Measurements from ENCODE around the gene TWIST2.

The TWIST2 gene

DNA sequence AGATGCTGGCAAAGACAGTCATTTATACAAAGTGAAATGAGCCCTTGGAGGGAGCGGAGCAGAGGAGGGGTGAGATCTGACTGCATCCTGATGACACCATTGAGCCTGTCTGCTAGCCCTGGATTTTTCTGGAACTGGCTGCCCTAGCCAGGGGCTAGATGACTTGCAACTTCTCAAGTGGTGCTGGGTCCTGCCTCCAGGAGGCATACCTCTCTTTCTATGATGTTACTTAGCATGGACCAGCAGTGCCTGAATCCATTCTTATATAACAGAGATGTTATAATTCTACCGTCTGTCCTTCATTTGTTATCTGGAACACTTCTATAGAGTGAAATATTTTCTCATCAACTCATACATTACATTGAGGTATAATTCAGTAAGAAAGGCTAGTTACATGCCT is 8.5 kb upstream of the TWIST2 start:
- no peak for FAIRE-seq

DNA sequence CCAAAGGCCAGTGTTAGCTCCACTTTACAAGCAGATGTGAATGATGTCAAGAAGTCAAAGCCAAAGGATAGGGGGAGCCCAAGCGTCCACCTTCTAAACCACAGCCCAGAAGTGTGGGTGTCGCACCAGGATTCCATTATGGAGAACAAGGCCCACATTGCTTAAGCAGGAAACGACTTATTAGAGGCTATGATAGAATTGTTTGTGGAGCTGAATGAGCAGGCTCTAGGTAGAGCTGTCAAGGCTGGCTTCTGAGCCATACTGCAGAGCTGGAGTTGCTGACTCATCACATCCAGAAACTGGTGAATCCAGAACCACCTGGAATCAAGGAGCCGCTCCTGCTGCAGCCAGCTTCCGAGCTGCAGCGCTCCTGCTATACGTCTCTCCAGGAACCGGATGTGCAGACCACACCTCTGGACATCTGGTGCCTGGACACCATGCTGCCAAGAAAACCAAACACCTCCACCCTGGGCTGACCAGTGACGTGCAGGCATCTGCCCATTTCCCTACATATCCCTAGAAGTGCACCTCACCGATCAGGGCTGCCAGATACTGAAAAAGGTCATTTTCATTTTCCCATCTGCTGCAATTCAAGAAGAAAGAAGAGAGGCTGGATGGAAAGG is 6.2 kb upstream of the TWIST2 start:
- FAIRE-seq, result no peak

DNA sequence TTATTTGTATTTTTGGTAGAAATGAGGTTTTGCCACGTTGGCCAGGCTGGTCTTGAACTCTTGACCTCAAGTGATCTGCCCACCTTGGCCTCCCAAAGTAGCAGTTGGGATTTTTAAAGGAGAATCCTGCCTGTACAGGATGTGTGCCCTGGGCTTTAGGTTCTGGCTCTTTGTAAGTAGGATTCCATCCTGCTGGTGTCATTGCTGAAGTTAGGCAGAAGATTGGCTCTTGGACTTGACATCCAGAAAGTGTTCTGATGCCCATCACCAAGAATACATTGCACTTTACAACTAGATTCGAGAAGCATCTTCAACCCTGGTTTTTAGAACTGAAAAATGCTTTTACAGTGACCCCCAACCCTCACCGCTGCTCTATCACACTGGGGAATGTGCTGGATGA is 4.4 kb upstream of the TWIST2 start:
- no peak for FAIRE-seq

DNA sequence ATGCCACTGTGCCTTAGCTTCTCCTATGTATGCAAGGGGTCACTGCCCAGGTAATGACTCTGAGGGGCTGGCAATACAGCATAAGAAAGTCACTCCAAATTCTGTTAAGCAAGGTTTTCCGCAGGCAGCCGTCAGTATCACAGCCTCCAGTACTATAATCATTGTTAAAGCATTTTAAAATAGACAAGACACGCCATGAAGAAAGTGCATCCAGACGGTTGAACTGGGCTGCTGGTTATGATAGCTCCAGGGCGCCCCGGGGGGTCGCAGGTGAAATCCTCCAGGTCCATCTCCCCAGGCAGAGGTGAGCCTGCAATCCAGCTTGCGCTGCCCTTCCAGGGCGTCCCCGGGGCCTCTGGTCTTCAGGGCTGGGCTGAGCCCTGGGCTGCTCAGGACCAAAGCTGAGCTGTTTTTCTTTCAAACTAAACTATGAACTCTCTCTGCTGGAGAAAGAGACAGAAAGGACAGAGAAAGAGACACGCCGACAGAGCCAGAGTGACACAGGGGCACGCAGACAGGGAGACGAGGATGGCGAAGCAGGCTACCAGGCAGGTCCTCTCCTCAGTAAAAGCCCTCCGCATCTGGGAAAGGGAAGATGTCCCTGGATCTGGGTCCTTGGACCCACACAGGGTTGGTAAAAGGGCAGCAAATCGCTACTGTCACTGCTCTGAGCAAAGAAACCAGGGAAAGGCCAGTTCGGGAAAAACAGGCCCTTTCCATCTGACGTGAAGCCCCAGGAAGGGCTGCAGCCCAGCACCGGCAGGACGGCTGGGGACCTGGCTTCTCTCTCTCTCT is 2.1 kb upstream of the TWIST2 start:
- FAIRE-seq, result no peak

DNA sequence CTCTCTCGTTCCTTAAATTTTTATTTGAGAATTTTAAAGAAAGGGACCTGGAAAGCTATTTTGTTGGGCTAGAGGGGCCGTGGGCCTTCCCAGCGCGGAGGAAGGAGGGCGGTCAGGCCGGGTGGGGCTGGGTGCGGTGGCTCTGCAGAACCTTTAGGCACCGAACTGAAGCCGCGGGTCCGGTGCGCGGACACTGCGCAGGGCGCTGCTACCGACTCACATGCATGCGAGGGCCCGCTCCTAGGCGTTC is 1.6 kb upstream of the TWIST2 start:
- FAIRE-seq, result no peak

DNA sequence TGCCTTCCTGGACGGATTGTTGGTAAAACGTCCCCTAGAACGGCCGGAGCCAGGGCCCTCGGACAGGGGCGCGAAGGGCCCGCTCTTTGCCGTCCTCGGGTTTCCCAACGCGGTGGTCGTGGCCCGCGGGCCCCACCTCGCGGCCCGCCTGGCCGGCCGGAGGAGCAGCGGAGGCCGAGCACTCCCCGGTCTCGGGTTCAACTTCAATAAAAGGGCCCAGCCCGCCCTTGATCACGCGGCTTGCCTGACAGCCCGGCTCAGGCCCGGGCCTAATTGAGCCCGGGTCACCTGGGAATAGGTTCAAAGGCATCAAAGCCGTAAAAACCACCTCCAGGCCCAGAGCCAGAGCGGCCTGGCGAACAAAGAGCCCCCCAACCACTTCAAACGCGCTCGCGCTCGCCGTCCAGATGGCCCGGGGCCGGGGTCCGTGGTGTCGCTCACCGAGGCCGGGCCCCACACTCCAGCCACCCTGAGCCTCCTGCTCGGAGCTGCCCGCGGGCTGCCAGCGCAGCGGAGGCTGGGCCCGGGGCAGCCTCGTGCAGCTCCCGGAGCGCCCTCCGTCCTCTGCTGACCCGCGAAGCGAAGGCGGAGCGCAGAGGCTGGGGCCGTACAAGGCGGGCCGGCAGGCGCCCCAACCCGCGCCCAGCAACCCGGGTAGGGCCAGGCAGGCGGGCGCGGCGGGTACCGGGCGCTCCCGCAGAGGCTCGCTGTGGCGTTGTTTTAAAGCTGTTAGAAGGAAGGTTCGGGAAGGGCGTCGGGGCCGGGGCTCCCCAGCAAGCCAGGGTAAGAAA is 1.1 kb upstream of the TWIST2 start:
- FAIRE-seq, result no peak

DNA sequence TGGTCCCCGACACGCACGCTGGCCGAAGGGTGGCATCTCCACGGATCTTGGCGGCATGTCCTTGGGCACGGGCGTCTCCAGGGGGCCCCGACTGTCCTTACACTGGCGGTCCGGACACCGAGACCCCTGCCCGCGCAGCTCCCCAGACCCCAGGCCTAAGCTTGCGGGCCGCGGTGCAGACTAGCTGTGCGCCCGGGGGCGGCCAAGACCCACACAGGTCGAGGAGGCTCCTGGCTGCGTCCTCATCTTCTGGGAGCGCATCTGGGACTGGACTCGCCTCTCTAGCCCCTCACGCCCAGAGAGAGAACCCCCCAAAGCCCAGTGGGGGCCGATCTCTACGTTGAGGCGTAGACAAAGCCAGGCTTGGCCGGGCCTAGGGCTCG is 475 bp upstream of the TWIST2 start:
- no peak for FAIRE-seq

DNA sequence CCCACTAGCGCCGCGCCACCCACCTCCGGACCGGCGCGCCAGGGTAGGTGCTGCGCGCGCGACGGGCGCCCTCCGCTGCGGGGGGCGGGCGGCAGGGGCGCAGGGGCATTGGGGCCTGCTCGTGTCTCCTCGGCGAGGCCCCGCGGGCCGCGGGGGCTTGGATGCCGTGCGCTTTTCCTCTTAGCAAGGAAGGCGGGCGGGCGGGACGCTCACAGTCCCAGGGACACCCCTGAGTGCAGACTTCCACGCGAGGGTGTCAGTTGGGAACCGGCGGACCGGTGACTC is 748 bp downstream of the TWIST2 start:
- no peak for FAIRE-seq

DNA sequence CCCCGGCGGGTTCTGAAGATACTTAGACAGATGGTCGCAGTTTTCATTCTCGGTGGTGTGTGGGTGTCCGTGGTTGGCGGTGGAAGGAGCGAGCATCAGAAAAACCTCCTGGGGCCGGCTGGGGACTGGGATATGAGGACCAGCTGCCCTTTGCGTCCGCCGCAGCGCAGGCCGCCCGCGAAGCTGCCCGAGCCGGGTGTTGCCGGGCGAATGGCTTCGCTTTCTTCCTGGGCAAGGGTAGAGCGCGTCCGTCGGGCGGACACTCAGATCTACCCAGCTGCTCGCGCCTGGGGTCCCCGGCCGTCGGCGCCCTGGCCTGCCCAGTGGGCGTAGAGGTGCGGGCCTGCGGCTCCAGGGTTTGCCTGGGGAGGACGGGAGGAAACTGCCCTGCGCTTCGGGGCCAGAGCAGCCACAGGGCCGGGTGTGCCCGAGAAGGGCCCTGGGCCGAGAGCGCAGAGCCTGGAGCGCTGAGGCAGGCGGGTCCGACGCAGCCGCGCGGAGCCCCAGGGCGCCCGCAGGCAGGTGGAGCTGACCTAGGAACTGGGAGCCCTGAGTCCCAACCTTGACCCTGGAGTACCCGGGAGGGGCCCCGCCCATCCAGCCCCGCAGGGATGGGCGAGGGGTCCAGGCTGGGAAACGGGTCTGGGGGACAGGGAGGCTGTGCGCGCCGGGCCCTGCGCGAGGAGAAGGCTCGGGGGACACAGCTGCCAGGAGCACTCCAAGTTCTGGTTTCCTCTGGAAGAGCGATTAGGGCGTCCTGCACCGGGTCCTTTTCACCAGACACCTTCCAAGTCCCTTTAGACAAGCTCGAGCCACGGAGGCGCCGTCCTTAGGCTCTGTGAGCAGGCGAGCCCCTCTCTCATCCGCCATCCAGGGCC is 1.3 kb downstream of the TWIST2 start:
- no peak for FAIRE-seq

DNA sequence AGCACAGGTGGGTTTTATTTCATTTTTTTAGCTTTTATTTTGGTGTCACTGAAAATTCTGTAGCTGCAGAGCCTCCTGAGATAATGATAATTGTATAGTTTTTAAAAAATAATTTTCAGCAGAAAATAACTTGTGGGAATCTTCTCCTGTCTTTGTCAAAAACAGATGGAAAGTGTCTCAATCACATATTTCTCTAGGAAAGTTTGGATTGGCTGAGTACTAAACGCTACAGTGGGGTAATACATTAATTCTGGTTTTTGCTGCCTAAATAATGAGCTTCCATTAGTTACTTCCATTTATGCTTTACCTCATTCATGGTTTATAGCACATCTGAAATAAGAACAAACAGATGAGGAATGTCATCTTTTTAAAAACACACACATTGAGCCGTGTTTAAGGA is 2.2 kb downstream of the TWIST2 start:
- no peak for FAIRE-seq

DNA sequence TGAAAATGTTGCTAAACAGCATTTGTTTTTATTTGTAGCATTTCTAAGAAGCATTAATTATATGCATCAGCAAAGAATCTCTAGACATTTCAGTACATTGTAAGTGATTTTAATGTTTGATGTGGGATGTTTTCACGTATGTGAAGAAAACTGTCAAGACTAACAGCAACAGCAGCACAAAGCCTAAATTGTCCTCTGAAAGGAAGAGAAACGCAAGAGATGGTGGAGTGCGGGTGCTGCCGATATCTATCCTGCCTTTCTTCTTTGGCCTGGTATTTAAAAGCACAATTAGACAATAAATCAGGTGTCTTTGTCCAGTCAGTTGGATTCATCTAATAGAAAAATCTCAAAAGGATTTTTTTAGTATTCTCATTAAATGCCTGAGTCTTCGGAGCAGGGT is 3.1 kb downstream of the TWIST2 start:
- no peak for FAIRE-seq

DNA sequence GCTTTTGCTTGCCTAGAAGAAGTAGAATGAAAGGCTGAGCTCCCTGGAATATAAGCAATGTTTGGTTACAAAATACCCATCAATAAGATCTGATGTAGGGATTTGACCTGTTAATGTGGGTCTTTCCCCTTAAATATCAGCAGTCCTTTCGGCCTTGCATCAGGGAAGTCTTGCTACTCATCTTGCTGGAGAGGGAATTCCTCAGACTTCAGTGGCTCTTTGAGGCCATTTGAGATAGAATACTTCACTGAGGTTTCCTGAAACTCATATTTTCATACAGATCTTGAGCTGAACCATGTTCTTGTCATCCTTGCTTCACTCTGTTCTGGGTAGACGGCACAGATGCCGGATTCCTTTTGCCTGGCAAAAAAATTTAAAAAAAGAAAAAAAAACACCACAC is 3.9 kb downstream of the TWIST2 start:
- FAIRE-seq, result no peak

DNA sequence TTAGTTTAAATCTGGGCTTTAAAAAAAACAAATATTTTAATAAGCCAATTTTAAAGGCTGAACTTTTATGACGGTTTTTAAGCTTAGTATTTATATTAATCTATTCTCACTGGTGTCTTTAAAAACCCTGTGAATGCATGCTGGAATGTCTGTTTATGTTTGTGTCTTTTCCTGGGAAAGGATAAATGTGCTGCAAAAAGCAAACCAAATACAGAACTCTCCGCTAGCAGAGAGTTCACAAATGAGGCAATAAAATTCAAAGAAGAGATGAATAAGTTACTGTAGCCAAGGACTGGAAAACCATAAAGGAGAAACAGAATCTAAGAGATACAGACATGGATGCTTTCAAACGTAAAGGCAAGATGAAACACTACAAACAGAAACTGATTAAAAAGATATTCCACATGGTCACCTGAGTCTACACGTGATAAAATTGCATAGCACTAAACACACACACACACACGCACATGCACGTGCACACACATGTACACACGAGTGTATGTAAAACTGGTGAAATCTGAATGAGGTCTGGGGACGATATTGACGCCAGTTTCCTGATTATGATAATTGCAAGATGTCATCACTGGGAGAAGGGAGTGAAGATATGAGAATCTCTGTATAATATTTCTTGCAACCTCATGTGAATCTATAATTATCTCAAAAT is 4.5 kb downstream of the TWIST2 start:
- no peak for FAIRE-seq

DNA sequence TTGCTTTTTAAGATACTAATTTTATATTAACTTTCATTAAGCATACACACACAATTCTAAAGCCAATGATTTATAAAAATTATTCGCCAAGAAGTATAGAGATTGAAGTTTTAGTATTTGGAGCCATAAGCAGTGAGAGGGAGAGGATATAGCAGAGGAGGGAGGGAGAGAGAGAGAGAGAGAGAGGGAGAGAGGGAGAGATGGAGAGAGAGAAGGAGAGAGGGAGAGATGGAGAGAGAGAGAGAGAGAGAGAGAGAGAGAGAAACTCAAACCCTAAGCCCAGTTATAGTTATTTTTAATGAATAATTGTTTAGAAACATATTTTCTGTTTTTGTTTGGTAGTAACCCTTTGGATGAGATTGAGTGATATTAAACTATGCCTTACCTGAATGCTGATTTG is 5.3 kb downstream of the TWIST2 start:
- FAIRE-seq, result no peak

DNA sequence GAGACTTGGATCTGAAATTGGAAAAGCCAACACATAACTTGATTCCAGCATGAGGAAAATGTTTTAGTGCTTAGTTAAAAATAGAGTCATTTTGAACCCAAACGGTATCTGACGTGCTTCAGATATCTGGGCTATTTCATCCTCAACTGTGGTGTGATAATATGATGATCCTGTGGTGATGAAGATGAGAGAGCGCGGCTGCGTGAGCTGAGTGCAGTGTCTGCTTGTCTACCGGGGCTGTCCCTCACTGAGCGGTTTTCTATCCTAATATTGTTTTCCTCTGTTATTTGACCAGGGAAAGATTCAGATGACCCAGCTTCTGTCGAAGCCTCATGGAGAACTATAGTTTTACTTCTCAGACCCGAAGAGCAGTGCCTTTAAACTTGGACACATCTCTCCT is 5.8 kb downstream of the TWIST2 start:
- FAIRE-seq, result no peak

DNA sequence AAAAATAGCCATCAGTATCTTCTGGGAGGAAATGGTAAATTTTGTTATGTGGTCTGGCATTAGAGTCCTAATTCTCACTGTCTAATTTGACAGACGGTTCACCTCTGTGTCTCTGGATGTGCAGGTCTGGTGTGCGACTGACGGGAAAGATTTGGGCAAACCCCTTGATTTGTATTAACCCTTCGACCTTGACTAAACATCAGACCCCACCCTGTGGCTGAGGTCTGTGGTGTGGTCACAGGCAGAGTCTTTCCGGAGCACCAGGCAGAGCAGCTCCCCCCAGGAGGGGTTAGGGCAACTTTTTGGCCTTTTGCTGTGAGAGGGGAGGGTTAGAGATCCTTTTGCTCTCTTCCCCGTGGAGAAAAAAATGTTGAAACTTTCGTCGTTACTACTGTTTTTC is 6.4 kb downstream of the TWIST2 start:
- no peak for FAIRE-seq

DNA sequence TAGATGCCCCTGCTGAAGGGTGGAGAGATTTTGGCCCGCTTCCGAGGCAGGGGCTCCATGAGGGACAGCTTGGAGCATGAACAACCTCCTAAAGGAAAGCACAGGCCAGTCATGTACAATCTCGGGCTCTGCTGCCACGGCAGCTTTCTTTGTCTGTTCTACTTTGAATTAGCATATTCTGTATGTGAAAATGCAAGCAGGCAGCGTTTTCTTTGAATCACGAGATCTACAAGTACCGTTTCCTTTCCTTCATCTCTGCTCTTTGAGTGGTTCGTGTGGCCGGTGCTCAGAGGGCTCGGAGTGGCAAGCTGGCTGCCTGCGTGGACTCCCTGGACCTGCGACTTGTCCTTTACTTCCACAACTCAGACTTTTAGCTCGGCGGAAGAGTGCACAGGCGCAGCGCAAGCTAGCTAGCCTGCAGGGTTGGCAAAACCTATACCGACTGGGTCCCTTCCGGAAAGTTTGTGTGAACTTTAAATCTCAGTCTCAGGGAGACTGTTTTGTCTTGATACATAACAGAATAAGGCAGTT is 6.9 kb downstream of the TWIST2 start:
- no peak for FAIRE-seq

DNA sequence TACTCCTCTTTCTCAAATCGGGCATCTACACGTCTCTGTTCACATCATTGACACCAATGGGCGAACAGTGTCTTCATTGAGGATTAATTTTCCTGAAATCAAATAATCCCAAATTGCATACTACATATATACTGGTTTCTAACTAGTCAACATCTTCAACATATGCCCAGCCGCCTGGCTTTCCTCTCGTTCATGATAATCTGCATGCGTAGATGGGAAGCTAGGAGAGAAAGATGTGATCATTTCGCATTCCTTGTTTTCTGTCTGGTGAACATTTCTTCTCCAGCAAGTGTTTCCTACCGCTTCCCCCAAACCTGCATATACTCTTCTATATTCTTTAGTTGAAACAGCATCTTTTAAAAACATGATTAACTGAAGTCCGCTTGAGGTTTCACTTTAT is 7.4 kb downstream of the TWIST2 start:
- no peak for FAIRE-seq

DNA sequence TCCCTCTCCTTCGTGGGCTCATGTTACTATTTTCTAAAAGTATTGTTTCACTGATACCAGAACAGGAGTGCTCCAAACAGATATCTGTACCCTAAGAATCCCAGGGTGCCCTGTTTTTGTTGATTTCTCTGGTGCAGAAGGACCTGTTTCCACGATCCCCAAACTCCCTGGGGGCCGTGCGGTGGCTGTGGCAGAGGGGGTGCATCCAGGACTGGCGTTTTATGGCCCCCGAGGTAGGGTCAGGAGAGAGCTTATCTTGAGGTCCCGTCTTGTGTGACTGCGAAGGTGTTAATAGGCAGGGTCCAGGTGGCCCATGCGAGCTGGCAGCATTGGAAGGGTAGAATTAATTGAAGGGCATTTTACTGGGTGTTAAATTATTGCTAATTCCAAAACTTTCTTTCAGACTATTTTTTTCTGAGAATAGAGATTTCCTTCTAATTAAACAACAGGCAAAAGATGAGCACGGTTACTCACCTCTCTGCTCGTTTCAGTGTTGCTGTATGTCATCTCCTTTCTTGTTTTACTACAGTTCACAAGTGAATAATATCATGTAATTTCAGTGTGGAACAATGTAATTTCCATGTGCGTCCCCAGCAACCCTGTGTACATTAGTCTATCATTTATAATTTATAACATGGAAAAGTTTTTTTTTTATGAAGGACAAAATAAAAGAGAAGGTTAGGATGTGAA is 8.2 kb downstream of the TWIST2 start:
- FAIRE-seq, result no peak

DNA sequence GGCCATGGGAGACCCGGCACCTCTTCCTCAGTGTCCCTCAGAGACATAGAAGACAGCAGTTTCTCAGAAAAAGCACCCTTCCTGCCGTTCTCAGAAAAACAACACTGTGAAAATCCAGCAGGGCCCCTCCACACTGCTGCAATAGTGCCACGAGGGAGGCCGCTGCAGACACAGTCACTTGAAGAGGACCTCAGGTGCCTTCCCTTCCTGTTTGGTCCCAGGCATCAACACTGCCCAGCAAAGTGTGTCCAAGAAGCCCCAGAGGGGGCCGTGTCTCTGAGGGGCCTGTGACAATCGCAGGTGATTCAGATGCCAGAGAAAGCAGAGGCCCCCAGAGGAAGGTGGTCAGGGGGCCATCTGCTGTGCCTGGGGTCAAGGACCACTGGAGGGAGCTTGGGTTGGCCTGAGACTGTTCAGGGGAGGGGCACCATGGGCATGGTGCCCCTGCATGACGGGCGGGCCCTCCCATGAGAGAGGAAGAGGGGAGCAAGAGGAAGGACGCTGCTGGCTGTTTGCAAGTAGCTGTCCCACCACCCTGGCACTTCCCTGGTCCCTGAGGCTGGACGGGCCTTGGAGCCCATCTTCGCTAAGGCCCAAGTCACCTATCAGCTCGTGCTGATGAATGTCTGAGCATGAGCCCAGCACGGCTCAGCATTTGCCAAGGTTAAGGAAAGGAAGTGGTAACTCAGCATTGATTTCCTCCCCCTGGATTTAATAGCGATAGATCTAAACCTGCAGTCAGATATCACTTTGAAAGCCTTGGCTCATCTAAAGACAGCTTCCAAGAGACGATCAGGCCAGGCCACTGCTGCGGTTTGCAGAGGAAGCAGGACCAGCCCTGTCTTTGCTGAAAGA is 9.1 kb downstream of the TWIST2 start:
- no peak for FAIRE-seq

DNA sequence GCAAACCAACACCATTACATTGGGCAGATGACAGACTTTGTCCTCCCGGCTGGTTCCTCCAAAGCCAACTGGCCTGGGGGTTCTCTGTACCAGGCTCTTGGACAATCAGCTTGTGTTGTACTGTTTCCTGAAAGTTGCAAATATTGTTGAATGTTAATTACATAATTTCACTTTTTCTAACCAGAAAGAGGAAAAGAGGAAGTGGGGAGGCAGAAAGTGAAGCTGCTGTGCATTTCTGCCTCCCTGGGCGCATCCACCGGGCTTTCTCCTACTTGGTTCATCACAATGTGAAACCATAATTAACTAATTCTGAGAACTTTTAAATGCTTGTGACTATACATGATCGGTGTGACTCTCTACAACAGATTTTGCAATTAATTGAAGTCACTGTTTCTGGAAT is 10.1 kb downstream of the TWIST2 start:
- no peak for FAIRE-seq

Data from G401.6 (cell line).